ENCODE measurements around the gene POM121L12. TPM values are rescaled to one million over a fixed set of nuclear protein-coding genes. Genes with fewer than 3 reads are reported as not detected.

The POM121L12 gene
- polyA plus RNA-seq, 1 donor (not counting 4 experiments of a cell fraction or from before 2014, with no cell fraction given): not detected

GRCh38 chr7:53059591-53059990, 24.2 kb downstream of the POM121L12 start:
- no peak for DNase-seq (ENCODE audit: low read depth, low spot score)
- Histone ChIP-seq H3K4me3 (ENCODE audit: control insufficient read depth in 2 of 3, extremely low read depth in 1 of 3, insufficient read depth in 2 of 3, low read depth in 1 of 3, low read length in 3 of 3) (no peak overlapping the region), H3K27me3 (ENCODE audit: control insufficient read depth, extremely low read depth, insufficient read depth, low read length) (no peaks in the 10 kb centered on the region), H3K9me1 (ENCODE audit: control insufficient read depth, extremely low read depth, insufficient read depth, low read length) (no peaks in the 10 kb centered on the region), H3K9me3 (ENCODE audit: control insufficient read depth, low read depth, low read length) (no peaks in the 10 kb centered on the region), H3K4me2 (ENCODE audit: control insufficient read depth, extremely low read depth, insufficient read depth, low read depth, low read length) (no peak overlapping the region), H3K9ac (ENCODE audit: control insufficient read depth, extremely low read depth, insufficient read depth, low read length) (no peak overlapping the region), H4K20me1 (ENCODE audit: control insufficient read depth, extremely low read depth, insufficient read depth, low read length) (no peaks in the 10 kb centered on the region), H3K27ac (ENCODE audit: control insufficient read depth, insufficient read depth, low read length) (no peak overlapping the region), H3K79me2 (ENCODE audit: control insufficient read depth, insufficient read depth, low read length) (no peaks in the 10 kb centered on the region), H3K36me3 (ENCODE audit: control insufficient read depth in 2 of 2, extremely low read depth in 1 of 2, insufficient read depth in 2 of 2, low read length in 2 of 2) (no peaks in the 10 kb centered on the region), H3K4me1 (ENCODE audit: control insufficient read depth, extremely low read depth, insufficient read depth, low read length) (no peaks in the 10 kb centered on the region), H2AFZ (ENCODE audit: control insufficient read depth, low read length) (no peak overlapping the region)
- dilution Hi-C loops (cut with MboI; ENCODE audit: extremely low pct_ligation_motif_present, low sequenced_read_pairs): no loop called here
- FAIRE-seq: no peak
- TF ChIP-seq, protein P1, sequence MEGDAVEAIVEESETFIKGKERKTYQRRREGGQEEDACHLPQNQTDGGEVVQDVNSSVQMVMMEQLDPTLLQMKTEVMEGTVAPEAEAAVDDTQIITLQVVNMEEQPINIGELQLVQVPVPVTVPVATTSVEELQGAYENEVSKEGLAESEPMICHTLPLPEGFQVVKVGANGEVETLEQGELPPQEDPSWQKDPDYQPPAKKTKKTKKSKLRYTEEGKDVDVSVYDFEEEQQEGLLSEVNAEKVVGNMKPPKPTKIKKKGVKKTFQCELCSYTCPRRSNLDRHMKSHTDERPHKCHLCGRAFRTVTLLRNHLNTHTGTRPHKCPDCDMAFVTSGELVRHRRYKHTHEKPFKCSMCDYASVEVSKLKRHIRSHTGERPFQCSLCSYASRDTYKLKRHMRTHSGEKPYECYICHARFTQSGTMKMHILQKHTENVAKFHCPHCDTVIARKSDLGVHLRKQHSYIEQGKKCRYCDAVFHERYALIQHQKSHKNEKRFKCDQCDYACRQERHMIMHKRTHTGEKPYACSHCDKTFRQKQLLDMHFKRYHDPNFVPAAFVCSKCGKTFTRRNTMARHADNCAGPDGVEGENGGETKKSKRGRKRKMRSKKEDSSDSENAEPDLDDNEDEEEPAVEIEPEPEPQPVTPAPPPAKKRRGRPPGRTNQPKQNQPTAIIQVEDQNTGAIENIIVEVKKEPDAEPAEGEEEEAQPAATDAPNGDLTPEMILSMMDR (optimal IDR thresholded peaks at IDR 0.05 in 1 of 3, IDR thresholded peaks at IDR 0.05 in 1 of 3, conservative IDR thresholded peaks at IDR 0.05 in 1 of 3; ENCODE audit: extremely low read depth in 1 of 3, insufficient read depth in 2 of 3, low read length in 3 of 3): no peak
- no peak for TF ChIP-seq EZH2 (IDR thresholded peaks at IDR 0.05; ENCODE audit: low read length)

DNA sequence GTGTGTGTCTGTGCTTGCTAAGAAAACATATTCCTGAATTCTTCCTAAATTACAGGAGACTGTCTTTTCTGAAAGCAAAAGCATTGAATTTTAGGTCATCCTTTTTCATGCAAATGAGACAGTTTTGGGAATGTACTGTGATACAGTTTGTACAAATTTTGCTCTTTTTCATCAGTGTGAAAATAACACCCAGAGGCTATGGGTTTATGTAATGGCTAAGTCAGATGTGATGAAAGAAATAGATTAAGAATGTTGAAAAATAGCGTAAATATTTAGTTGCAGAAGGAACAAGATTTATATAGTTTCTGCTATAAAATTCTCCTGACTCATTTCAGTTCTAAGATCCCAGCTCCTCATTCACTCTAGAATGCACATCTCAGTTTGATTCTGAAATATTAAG, 24.6 kb downstream of the POM121L12 start:
- Histone ChIP-seq H4K20me1 (ENCODE audit: control insufficient read depth, extremely low read depth, insufficient read depth, low read length) (no peaks in the 10 kb centered on the region), H3K4me1 (ENCODE audit: control insufficient read depth, extremely low read depth, insufficient read depth, low read length) (no peaks in the 10 kb centered on the region), H3K4me3 (ENCODE audit: control insufficient read depth in 2 of 3, extremely low read depth in 1 of 3, insufficient read depth in 2 of 3, low read depth in 1 of 3, low read length in 3 of 3) (no peak overlapping the region), H3K36me3 (ENCODE audit: control insufficient read depth in 2 of 2, extremely low read depth in 1 of 2, insufficient read depth in 2 of 2, low read length in 2 of 2) (no peaks in the 10 kb centered on the region), H3K4me2 (ENCODE audit: control insufficient read depth, extremely low read depth, insufficient read depth, low read depth, low read length) (no peak overlapping the region), H3K27ac (ENCODE audit: control insufficient read depth, insufficient read depth, low read length) (no peak overlapping the region), H3K9ac (ENCODE audit: control insufficient read depth, extremely low read depth, insufficient read depth, low read length) (no peak overlapping the region), H3K9me1 (ENCODE audit: control insufficient read depth, extremely low read depth, insufficient read depth, low read length) (no peaks in the 10 kb centered on the region), H3K27me3 (ENCODE audit: control insufficient read depth, extremely low read depth, insufficient read depth, low read length) (no peaks in the 10 kb centered on the region), H3K79me2 (ENCODE audit: control insufficient read depth, insufficient read depth, low read length) (no peaks in the 10 kb centered on the region), H3K9me3 (ENCODE audit: control insufficient read depth, low read depth, low read length) (no peaks in the 10 kb centered on the region), H2AFZ (ENCODE audit: control insufficient read depth, low read length) (no peak overlapping the region)
- no peak for FAIRE-seq
- dilution Hi-C loops (cut with MboI; ENCODE audit: extremely low pct_ligation_motif_present, low sequenced_read_pairs): no loop called here
- no peak for DNase-seq (ENCODE audit: low read depth, low spot score)
- TF ChIP-seq, protein P1 (optimal IDR thresholded peaks at IDR 0.05 in 1 of 3, IDR thresholded peaks at IDR 0.05 in 1 of 3, conservative IDR thresholded peaks at IDR 0.05 in 1 of 3; ENCODE audit: extremely low read depth in 1 of 3, insufficient read depth in 2 of 3, low read length in 3 of 3): no peak
- no peak for TF ChIP-seq EZH2 (IDR thresholded peaks at IDR 0.05; ENCODE audit: low read length)

All from keratinocyte (primary cell).